LoVo (cell line): ENCODE results near the gene POLD1.
A peak's percentile ranks its signal among the peaks of the same experiment; 100 is the strongest.
"Not testable (repeated sequence)": the region's sequence is repeated elsewhere in the genome, so short reads cannot be mapped to it uniquely, and the experiment has no call there.

Experiments
- DNase-seq: peaks from one replicate; pipeline ENCODE4 v3.0.0-alpha.2; 2016; ENCODE audit warnings: low spot score

POLD1 gene

DNA sequence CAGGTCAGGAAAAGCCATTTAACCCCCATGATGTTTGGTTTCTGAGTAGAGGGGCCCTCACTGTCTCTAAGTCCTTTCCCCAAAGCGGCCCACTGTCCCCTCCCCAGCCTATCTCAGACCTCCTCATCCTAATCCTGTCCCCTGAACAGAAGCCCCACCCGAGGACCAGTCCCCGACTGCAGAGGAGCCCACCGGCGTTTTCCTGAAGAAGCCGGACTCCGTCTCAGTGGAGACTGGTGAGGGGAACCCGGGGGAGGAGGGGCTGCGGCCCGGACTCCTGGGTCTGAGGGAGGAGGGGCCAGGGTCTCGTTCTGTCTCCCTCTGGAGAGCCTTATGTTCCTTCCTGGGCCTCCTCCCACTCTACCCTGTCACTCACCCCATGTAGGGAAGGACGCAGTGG is 51.5 kb downstream of the POLD1 start:
- DNase-seq = no peak

DNA sequence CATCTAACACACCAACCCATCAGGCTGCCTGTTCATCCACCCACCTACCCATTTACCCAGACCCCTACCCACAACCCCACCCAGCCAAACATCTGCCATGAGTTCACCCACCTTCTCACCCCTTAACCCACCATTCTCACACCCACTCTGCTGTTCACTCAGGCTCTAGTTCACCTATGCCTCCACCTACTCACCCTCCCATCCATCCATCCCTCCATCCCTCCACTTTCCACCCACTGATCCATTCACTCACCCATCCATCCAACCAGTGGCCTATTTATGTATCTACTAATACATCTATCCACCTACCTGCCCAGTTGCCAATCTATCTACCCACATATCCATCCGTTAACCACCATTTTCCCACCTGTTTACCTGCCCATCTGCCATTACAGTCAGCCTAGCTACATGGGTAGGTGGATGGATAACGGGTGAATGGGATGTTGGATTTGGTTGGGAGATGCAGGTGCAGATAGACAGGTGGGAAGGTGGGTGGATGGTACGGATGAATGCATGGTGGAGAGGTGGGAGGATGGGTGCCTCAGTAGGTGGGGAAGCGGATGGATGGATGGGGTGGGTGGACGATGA is 53.8 kb downstream of the POLD1 start:
- DNase-seq = no peak

DNA sequence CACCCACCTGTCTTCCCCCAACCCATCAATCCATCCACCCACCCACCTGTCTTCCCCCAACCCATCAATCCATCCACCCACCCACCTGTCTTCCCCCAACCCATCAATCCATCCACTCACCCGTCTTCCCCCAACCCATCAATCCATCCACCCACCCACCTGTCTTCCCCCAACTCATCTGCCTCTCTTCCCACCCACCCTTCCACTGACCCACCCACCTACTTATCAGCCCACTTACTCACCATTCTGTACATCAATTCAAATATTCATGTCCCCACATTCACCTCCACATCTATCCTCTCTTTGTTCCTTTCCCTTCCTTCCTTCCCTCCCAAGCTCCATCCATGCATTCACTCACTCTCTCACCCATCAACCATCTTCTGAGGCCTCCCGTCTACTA is 55.0 kb downstream of the POLD1 start:
- DNase-seq = not testable (repeated sequence)

DNA sequence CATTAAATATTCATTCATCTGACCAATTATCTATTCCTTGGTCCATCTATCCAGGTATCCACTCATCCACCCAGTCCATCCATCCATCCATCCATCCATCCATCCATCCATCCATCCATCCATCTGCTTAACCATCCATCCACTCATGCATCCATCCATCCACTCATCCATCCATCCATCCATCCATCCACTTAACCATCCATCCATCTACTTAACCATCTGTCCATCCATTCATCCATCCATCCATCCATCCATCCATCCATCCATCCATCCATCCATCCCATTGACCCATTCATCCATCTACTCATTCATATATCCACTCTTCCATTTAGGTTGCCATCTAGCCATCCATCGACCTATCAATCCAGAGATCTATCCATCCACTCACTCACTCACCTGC is 59.9 kb downstream of the POLD1 start:
- no peak for DNase-seq

DNA sequence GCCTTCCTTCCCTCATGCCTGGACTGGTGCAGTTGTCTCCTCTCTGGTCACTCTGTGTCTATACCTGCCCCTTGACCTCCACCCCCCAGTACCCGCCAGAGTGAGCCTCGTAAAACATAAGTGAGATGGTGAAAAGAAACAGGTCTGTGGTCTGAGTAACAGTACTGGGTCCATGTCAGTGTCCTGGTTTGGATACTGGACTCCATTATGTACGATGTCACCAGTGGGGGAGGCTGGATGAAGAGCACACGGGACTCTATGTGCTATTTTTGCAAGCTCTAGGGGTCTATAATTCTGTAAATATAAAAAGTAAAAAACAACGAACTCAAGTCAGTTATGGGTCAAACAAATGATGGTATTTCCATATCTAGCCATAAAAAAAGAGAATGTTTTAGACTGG is 62.9 kb downstream of the POLD1 start:
- DNase-seq = no peak

DNA sequence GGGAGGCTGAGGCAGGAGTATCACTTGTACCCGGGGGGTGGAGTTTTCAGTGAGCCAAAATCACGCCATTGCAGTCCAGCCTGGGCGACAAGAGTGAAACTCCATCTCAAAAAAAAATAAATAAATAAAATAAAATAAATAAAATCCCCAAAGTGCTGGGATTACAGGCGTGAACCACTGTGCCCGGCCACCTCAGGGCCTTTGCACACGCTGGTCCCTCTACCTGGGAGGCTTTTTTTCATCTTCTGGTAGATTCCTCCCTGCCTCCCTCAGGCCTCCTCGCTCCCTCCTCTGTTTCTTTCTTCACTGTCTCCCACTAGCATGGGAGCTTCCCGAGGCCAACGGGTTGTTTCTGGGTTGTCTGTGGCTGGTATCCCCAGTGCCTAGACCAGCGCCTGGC is 63.6 kb downstream of the POLD1 start:
- no peak for DNase-seq

DNA sequence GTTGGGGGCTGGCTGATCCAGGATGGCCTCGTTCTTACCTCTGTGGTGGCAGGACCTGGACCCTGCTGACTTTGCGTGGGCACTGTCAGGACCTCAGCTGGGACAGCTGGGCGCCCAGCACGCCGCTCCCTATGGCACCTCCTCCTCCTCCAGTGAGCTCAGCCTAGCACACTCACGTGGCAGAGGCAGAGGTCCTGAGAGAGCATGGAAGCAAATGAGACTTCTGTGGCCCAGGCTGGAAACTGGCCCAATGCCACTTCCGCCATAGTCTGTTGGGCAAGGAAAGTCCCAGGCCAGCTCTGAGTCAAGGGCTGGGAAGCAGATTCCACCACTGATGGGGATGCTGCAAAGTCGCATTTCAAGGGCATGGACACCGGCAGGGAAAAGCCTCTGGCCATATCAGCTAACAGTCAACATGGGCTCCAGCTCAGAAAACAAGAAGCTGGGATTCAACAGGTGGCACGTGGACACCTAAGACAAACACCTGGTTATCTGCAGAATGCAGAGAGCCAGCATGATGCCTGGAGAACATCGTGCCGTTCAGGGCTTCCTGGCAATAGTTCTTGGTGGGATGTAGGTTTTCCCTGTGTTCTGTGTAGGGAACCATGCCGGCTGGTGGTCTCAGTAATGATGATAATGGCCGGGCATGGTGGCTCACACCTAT is 65.2 kb downstream of the POLD1 start:
- no peak for DNase-seq

DNA sequence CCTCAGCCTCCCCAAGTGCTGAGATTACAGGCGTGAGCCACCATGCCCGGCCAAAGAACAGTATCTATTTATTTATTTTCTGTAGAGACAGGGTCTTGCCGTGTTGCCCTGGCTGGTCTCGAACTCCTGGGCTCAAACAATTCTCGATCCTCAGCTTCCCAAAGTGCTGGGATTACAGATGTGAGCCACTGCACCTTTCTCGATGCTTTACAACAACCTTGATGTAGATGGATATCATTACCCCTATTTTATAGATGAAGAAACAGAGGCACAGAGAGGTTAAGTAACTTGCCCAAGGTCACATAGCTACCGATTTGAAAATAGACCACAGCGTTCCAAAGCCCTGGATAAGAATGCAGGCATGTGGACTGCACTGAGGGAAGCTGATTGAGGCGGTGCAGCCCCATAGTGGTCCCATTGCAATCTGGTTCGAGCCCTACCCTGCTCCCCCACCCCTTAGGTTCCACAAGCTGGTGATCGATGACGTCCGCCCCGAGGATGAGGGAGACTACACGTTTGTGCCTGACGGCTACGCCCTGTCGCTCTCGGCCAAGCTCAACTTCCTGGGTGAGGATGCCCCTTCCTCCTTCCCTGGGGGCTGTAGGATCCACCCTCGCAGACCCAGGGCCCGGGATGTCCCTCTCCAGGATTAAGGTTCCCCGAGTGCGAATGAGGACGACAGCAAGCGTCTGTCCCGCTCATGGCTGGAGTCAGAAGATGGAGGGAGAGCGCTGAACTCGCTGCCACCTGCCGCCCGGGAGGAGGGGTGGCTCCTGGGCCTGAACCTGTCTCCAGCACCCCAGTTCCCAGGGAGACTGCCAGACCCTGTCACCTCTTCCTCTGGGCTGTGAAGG is 66.4 kb downstream of the POLD1 start:
- DNase-seq = no peak

DNA sequence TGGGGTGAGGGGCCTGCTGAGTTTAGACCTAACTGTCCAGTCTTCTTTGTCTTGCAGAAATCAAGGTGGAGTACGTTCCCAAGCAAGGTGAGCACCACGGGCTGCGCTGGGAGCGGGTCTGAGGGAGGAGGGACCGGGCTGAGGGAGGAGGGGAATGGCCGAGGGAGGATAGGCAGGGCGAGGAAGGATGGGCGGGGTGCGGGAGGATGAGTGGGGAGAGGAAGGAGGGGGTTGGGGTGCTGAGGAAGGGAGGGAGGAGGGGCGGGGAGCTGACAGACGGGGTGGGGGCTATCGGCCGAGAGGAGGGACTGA is 67.0 kb downstream of the POLD1 start:
- DNase-seq = no peak

DNA sequence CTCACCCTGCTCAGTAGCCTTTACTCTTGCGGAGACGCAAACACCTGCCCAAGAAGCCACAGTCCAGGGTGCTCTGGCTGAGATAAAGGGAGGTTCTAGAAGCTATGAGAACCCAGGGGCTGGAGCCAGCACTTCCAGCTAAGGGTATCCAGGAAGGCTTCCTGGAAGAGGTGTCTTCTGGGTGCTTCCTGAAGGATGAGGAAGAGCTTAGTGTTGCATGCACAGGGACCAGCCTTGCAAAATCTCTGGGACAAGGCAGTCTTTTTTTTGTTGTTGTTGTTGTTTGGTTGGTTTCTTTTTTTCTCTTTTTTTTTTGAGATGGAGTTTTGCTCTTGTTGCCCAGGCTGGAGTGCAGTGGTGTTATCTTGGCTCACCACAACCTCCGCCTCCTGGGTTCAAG is 69.1 kb downstream of the POLD1 start:
- no peak for DNase-seq

DNA sequence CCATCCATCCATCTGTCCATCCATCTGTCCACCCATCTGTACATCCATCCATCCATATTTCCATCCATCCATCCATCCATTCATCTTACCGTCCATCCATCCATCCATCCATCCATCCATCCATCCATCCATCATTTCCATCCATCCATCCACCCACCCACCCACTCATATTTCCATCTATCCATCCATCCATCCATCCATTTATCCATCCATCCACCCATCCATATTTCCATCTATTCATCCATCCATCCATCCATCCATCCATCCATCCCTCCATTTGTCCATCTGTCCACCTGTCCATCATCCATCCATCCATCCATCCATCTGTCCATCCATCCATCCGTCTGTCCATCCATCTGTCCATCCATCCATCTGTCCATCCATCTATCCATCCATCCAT is 71.8 kb downstream of the POLD1 start:
- DNase-seq = no peak

DNA sequence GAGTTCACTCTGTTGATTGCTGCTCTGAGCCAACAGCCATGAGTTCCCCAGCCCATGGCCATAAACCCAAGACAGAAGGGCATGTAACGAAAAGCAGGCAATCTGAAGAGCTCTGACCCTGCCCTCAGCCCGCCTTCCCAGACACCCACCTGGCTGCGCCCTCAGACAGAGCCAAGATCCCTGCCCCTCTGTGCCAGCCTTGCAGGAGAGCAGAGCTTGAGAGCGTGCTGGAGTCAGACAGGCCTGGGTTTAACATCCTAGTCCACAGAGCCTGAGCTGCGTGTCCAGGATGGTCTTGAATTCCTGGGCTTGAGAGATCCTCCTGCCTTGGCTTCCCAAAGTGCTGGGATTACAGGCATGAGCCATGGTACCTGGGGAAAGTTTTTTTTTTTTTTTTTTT is 73.2 kb downstream of the POLD1 start:
- DNase-seq = no peak

DNA sequence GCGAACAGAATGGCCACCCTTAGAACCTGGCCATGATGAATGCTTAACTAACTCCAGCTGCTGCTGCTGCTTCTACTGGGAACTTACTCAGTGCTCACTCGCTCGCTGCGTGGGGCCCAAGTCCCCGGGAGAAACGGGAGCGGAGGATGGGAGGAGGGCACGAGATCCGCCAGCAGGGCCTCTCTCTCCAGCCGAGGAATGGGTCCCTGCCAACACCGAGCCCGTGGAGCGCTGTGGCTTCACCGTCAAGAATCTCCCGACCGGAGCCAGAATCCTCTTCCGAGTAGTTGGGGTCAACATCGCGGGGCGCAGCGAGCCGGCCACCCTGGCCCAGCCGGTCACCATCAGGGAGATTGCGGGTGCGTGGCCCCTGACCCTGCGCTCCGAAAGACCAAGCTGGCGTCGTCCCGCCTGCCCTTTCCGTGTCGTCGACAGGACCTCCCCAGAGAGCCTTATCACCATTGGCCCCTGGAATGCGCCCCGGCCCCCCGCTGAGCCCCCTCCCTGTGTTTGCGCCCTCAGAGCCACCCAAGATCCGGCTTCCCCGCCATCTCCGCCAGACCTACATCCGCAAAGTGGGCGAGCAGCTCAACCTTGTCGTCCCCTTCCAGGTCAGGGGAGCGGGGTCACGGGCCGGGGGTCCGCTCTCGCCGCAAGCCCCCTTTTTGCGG is 74.4 kb downstream of the POLD1 start:
- DNase-seq = no peak

DNA sequence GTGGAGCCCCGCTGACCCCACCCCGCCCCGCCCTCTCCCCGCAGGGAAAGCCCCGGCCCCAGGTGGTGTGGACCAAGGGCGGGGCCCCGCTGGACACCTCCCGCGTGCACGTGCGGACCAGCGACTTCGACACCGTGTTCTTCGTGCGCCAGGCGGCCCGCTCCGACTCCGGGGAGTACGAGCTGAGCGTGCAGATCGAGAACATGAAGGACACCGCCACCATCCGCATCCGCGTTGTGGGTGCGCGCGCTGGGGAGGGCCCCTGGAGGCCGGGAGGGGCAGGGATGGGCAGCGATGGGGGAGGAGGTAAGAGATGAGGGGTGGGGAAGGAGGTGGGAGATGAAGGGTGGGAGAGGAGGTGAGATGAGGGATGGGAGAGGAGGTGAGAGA is 74.9 kb downstream of the POLD1 start:
- no peak for DNase-seq

DNA sequence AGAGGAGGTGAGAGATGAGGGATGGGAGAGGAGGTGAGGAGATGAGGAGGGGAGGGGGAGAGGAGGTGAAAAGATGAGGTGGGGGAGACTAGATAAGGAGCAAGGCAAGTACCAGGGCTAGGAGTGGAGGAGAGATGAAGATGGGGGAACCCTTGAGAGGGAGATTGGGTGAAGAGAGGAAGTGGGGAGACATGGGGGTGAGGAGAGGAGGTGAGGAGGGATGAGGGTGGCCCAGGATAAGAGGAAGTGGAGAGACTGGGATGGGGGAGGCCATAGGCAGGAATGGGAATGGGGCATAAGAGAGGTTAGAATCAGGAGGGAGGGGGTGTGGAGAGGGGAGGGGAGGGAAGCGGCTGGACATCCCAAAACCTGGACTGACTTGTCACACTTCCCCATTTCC is 75.5 kb downstream of the POLD1 start:
- DNase-seq = no peak

DNA sequence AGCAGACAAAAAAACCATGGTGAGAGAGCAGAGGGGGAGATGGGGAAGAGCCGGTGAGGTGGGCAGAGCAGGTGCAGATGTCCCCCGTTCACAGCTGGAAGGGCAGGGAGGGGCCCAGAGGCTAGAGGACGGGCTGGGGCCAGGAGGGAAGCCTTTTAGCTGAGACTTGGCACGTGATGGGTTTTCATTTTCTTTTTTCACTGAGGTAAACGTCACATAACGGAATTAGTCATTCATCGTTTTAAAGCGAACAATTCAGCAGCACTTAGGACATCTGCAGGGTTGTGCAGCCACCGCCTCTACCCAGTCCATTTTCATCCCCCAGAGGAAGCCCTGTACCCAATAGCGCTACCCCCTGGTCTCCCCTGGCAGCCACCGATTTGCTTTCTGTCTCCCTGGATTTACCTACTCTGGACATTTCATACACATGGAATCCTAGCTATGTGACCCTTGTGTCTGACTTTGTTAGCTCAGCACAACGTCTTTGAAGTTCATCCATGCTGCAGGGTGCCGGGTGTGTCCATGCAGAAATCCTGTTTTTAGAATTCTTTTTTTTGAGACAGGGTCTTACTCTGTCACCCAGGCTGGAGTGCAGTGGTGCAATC is 76.1 kb downstream of the POLD1 start:
- no peak for DNase-seq

DNA sequence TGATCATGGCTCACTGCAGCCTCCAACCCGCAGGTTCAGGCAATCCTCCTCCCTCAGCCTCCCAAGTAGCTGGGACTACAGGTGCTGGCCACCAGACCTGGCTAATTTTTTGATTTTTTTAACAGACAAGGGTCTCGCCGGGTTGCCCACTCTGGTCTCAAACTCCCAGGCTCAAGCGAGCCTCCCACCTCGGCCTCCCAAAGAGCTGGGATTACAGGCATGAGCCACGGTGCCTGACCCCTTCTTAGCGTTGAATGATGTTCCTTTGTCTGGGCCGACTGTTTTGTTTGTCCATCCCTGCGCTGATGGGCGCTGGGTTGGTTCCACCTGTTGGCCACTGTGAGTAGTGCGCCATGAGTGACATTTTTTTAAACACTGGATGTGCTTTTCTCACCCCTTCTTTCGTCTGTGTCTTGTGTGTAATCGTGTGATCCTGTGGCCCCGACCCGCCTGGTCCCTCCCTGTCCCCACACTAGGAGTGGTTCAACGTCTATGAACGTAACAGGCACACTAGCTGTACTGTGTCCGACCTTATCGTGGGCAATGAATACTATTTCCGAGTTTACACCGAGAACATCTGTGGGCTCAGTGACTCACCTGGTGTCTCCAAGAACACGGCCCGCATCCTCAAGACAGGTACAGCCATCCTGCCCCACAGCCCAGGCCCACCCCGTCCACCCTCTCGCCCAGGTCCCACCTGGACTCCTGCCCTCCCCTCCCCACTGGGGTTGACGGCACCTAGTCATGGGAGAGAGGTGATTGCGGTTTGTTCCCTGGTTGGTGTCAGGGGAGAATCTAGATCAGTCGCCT is 77.1 kb downstream of the POLD1 start:
- DNase-seq = peak; percentile 74

DNA sequence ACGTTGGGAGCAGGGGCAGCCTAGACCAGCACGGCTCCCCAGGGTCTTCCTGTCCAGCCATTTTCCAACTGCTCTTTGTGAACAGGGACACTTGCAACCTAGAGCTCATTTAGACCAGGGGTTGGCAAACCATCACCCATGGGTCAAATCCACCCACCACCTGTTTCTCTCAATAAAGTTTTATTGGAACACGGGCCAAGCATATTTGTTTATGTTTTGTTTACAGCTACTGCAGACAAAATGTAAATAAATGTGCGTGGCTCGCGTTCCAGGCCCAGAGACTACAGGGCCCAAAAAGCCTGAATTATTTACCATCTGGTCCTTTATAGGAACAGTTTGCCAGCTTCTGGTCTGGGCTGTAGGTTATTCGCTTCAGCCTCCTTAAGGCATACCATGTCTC is 78.8 kb downstream of the POLD1 start:
- DNase-seq = no peak

DNA sequence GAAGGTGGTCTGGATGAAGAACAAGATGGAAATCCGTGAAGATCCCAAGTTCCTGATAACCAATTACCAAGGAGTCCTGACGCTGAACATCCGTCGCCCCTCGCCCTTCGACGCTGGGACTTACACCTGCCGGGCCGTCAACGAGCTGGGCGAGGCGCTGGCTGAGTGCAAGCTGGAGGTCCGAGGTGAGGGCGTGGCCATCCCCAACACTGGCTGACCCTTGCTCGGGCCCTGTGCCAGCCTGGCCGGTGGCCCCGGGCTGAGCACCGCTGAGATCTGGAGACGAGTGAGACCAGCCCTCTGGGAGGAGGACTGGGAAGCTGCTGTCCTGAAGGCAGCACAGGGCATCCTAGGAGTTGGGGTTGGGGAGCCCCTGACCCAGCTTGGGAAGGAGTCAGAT is 80.2 kb downstream of the POLD1 start:
- no peak for DNase-seq

DNA sequence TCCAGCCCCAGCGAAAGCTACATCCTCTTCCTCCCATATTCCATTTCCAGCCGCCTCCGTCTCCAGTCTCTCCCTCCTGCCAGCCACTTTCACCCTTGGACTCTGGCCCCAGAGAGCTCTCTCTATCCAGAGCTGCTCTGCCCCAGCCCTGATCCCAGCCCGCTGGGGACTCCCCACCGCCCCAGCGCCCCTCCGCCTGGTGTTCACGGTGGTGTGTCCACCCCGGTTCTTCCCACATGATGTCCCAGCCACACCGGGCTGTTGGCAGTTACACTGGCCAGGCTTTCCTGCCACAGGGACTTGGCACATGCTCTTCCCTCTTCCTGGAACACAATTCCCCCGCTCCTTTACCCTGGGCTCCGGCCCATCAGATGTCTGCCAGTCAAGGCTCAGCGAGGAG is 80.9 kb downstream of the POLD1 start:
- DNase-seq = no peak

DNA sequence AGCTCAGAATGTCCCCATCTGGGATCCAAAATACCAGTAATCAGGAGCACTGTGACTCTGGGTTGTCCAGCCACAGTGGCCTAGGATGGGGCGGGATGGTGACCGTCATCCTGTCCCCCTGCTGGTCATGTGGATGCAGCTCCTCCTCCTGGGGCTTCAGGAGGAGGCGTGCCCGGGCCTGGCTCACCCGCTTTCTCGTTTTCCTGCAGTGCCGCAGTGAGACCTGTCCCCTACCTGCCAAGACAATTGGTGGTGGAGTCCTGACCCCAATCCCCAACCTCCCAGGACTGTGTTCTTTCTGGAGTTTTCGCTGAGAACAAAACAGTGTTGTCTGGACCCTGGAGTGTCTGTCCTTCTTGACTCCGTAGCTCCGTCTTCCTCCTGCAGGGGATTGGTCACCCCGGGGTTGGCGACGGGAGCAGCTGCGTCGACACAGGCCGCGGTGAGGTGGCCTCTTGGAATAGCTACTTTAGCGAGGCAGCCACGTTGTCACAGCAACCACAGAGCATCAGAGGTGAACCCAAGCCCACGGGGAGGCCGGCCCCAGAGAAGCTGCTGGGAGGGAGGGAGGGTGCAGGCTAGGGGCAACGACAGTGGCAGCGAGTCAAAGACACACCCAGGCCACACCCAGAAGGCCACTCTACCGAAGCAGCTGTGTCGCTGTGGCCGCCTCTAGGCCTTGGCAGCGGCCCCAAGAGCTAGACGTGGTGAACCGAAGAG is 82.0 kb downstream of the POLD1 start:
- no peak for DNase-seq
